Mesodermal cell (in vitro differentiated cells): ENCODE data around the gene ARHGAP6.
A peak's percentile ranks its signal among the peaks of the same experiment; 100 is the strongest.

Experiments
- H3K27ac ChIP-seq: 2 replicates; pipeline ENCODE4 v1.7.0; 2013; ENCODE audit warnings: mild to moderate bottlenecking, low read depth, low read length, moderate library complexity; ENCODE audit not compliant: severe bottlenecking
- H3K36me3 ChIP-seq: 2 replicates; pipeline ENCODE4 v1.7.1; 2013; ENCODE audit warnings: mild to moderate bottlenecking, low read length, moderate library complexity; ENCODE audit not compliant: control insufficient read depth, insufficient read depth
- H3K4me1 ChIP-seq: one replicate; pipeline ENCODE4 v1.7.1; 2013; ENCODE audit warnings: mild to moderate bottlenecking, low read length; ENCODE audit not compliant: insufficient read depth, control insufficient read depth, poor library complexity, severe bottlenecking
- H3K4me3 ChIP-seq: 2 replicates; pipeline ENCODE4 v1.7.0; 2013; ENCODE audit warnings: low read length, control low read depth, mild to moderate bottlenecking; ENCODE audit not compliant: insufficient read depth, poor library complexity, severe bottlenecking; ENCODE audit errors: extremely low read depth
- H3K9me3 ChIP-seq: 2 replicates; pipeline ENCODE4 v1.7.1; 2013; ENCODE audit warnings: mild to moderate bottlenecking, low read length, moderate library complexity; ENCODE audit not compliant: control insufficient read depth
- WGBS, 2 experiments: methylation state at CpG; one replicate each; pipeline ENCODE4 v1.1.5; 2013; ENCODE audit warnings: missing lambda C conversion rate in 2 of 2; ENCODE audit not compliant: insufficient coverage in 2 of 2; 5-methylcytosine and 5-hydroxymethylcytosine counted together

Gene ARHGAP6

GRCh38 chrX:11352296-11352741 is 313.4 kb downstream of the ARHGAP6 start:
- Histone ChIP-seq H3K4me3 (no peak overlapping the region), H3K4me1 (peaks cover 4% of the 10 kb centered on the region), H3K36me3 (no peaks in the 10 kb centered on the region), H3K9me3 (no peaks in the 10 kb centered on the region), H3K27ac (no peak overlapping the region)
- WGBS, 2 experiments: no CpG with 5 or more reads among the region's 1 CpG

- WGBS, 2 experiments: 100% methylated on average over 1 to 2 of the region's 11 CpGs
- no peak overlapping the region for H3K4me3 ChIP-seq
These were observed 314.1 kb downstream of the ARHGAP6 start for GRCh38 chrX:11351375-11352295.

DNA sequence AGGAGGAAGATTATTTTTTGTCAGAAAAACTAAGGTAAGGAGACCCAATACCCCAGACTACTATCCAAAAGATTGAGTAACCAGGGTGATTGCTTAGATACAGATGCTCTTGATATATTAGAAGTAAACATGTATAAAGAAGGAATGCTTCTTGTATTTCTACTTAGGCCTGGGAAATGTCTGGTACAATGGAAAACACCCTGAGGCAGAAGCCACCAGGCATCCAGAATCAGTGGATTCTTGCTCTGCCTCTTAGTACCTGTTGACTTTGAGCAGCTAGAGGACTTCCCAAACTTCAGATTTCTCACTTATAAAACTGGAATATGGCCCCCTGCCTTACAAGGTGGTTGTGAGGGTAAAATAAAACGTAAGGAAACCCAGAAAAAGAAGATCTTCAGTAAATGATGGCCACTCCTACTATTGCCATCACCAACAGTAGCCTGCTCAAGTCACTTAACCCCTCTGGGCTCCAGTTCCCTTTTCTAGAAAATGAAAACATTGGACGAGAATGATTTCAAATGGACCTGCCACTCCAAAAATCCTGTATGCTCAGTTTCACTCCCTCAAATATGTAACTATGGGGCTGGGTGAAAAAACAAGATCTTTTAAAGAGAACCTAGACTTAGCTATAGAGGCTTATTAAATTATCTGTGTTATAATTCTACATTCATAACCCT is 315.9 kb downstream of the ARHGAP6 start:
- Histone ChIP-seq H3K4me3 (no peak overlapping the region), H3K4me1 (peaks cover 4% of the 10 kb centered on the region), H3K27ac (no peak overlapping the region), H3K36me3 (no peaks in the 10 kb centered on the region), H3K9me3 (no peaks in the 10 kb centered on the region)
- WGBS, 2 experiments: no CpG with 5 or more reads among the region's 2 CpGs

More at GRCh38 chrX:11351375-11352295, 314.1 kb downstream of the ARHGAP6 start:
- H3K9me3 ChIP-seq: no peaks in the 10 kb centered on the region
- H3K27ac ChIP-seq: no peak overlapping the region
- H3K36me3 ChIP-seq: no peaks in the 10 kb centered on the region
- peaks cover 4% of the 10 kb centered on the region for H3K4me1 ChIP-seq

DNA sequence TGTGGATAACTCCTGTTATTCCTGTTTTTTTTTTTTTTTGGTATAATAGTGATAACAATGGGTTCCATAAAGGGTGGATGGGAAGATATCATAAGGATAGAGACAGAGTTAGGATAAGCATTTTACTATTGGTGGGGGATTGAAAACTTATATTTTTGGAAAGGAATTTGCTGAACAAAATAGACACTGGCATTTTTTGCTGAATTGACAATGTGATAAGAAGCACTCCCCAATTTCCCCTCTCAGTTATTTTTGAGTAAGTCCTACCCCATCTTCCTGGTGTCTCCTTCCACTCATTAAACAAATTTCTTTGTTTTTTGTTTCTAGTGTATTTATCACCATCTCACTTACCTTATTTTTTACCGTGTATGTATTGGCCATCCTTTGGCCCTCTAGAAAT is 316.7 kb downstream of the ARHGAP6 start:
- no CpG with 5 or more reads among the region's 1 CpG for WGBS, 2 experiments
- Histone ChIP-seq H3K4me3 (no peak overlapping the region), H3K4me1 (peaks cover 4% of the 10 kb centered on the region), H3K36me3 (no peaks in the 10 kb centered on the region), H3K27ac (no peak overlapping the region), H3K9me3 (no peaks in the 10 kb centered on the region)

- peaks cover 3% of the 10 kb centered on the region for H3K4me1 ChIP-seq
- WGBS, 2 experiments: no CpG with 5 or more reads among the region's 3 CpGs
- H3K9me3 ChIP-seq: no peaks in the 10 kb centered on the region
- no peak overlapping the region for H3K4me3 ChIP-seq
- no peaks in the 10 kb centered on the region for H3K36me3 ChIP-seq
- no peak overlapping the region for H3K27ac ChIP-seq
These were observed 318.4 kb downstream of the ARHGAP6 start for GRCh38 chrX:11347300-11347699.

DNA sequence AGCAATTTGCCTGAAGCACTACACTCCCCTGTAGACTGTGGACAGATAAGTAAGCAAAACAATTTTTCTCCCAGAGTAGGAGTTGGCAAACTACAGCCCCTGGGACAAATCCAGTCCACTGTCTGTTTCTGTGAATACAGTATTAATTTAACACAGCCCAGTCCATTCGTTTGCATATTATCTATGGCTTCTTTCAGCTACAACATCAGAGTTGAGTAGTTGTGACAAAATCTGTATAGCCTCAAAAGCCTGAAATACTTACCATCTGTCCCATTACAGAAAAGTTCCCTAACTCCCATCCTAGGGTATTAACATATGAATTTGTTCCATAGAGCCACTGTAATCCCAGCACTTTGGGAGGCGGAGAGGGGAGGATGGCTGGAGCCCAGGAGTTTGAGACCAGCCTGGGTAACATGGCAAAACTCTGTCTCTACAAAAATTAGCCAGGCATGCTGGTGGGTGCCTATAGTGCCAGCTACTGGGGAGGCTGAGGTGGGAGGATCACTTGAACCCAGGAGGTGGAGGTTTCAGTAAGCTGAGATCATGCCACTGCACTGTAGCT is 319.5 kb downstream of the ARHGAP6 start:
- H3K4me3 ChIP-seq: no peak overlapping the region
- 80% methylated on average over 1 of the region's 2 CpGs; no CpG with 5 or more reads in 1 of the 2 experiments for WGBS, 2 experiments
- H3K36me3 ChIP-seq: no peaks in the 10 kb centered on the region
- no peaks in the 10 kb centered on the region for H3K4me1 ChIP-seq
- no peaks in the 10 kb centered on the region for H3K9me3 ChIP-seq
- no peak overlapping the region for H3K27ac ChIP-seq

GRCh38 chrX:11342673-11343072 is 323.0 kb downstream of the ARHGAP6 start:
- no peak overlapping the region for H3K27ac ChIP-seq

GRCh38 chrX:11341274-11342201 is 324.2 kb downstream of the ARHGAP6 start:
- H3K4me3 ChIP-seq: no peak overlapping the region
- 87% methylated on average over 3 of the region's 10 CpGs; no CpG with 5 or more reads in 1 of the 2 experiments for WGBS, 2 experiments
- no peaks in the 10 kb centered on the region for H3K36me3 ChIP-seq
- no peaks in the 10 kb centered on the region for H3K9me3 ChIP-seq
- peak overlapping the region; percentile 78 for H3K27ac ChIP-seq
- H3K4me1 ChIP-seq: no peaks in the 10 kb centered on the region

More at GRCh38 chrX:11342673-11343072, 323.0 kb downstream of the ARHGAP6 start:
- H3K4me1 ChIP-seq: no peaks in the 10 kb centered on the region
- no peak overlapping the region for H3K4me3 ChIP-seq
- H3K9me3 ChIP-seq: no peaks in the 10 kb centered on the region
- no peaks in the 10 kb centered on the region for H3K36me3 ChIP-seq

- no CpG with 5 or more reads among the region's 1 CpG for WGBS, 2 experiments
- no peaks in the 10 kb centered on the region for H3K9me3 ChIP-seq
These were observed 328.3 kb downstream of the ARHGAP6 start for GRCh38 chrX:11337292-11338009.

More at GRCh38 chrX:11337292-11338009, 328.3 kb downstream of the ARHGAP6 start:
- Histone ChIP-seq H3K27ac (no peak overlapping the region), H3K4me1 (no peaks in the 10 kb centered on the region), H3K36me3 (no peaks in the 10 kb centered on the region), H3K4me3 (no peak overlapping the region)
